GM23338 (cell line): Measurements from ENCODE around the gene SARS1. TPM values are rescaled to one million over a fixed set of nuclear protein-coding genes. Genes with fewer than 3 reads are reported as not detected.

Experiments used
- ATAC-seq: fragments of 200-7000 bp; cut with Tn5 transposase; 3 replicates; pipeline ENCODE4 v1.9.1; 2020
- DNase-seq: peaks from one replicate; pipeline ENCODE4 v3.0.0-alpha.2; 2015; ENCODE audit warnings: low spot score
- H2AFZ ChIP-seq: fragments of 200-600 bp; sonication (generic); 2 replicates; pipeline ENCODE4 v1.8.0; 2016; ENCODE audit warnings: antibody characterized with exemption, mild to moderate bottlenecking, moderate library complexity
- H3F3A ChIP-seq: fragments of 200-600 bp; sonication (generic); replicated peaks from 2 replicates; pipeline ENCODE4 v1.8.0; 2017; ENCODE audit warnings: antibody characterized with exemption, mixed run types, low read depth
- H3K27ac ChIP-seq: fragments of 200-600 bp; sonication (generic); 2 replicates; pipeline ENCODE4 v1.6.1; 2016; ENCODE audit warnings: low read depth
- H3K27me3 ChIP-seq: fragments of 200-600 bp; sonication (generic); 2 replicates; pipeline ENCODE4 v1.8.0; 2016; ENCODE audit warnings: mild to moderate bottlenecking, mixed run types, moderate library complexity; ENCODE audit not compliant: insufficient read depth
- H3K36me3 ChIP-seq: fragments of 200-600 bp; sonication (generic); 2 replicates; pipeline ENCODE4 v1.8.0; 2016; ENCODE audit warnings: mild to moderate bottlenecking; ENCODE audit not compliant: insufficient read depth
- H3K4me1 ChIP-seq: fragments of 200-600 bp; sonication (generic); 2 replicates; pipeline ENCODE4 v1.8.0; 2016; ENCODE audit warnings: mild to moderate bottlenecking, moderate library complexity; ENCODE audit not compliant: insufficient read depth
- H3K4me2 ChIP-seq: fragments of 200-600 bp; sonication (generic); 2 replicates; pipeline ENCODE4 v1.7.1; 2017; ENCODE audit warnings: mixed run types
- H3K4me3 ChIP-seq: fragments of 200-600 bp; sonication (generic); 2 replicates; pipeline ENCODE4 v1.6.1; 2016; ENCODE audit warnings: mixed run types
- H3K79me2 ChIP-seq: fragments of 200-600 bp; sonication (generic); replicated peaks from 2 replicates; pipeline ENCODE4 v1.8.0; 2017; ENCODE audit warnings: mild to moderate bottlenecking; ENCODE audit not compliant: insufficient read depth
- H3K9me2 ChIP-seq: fragments of 200-600 bp; sonication (generic); 2 replicates; pipeline ENCODE4 v1.8.0; 2017; ENCODE audit not compliant: insufficient read depth
- H4K20me1 ChIP-seq: fragments of 200-600 bp; sonication (generic); replicated peaks from 2 replicates; pipeline ENCODE4 v1.8.0; 2017; ENCODE audit warnings: mild to moderate bottlenecking; ENCODE audit not compliant: insufficient read depth
- H3K27ac Mint-ChIP-seq: 2 replicates; pipeline ENCODE4 v1.8.0; 2020; ENCODE audit warnings: inconsistent platforms, mild to moderate bottlenecking, moderate library complexity, mixed read lengths
- H3K27me3 Mint-ChIP-seq: 3 replicates; pipeline ENCODE4 v1.8.0; 2022; ENCODE audit warnings: low read depth, mild to moderate bottlenecking, moderate library complexity, mixed read lengths, inconsistent platforms; ENCODE audit not compliant: insufficient read depth, poor library complexity
- H3K36me3 Mint-ChIP-seq: 3 replicates; pipeline ENCODE4 v1.8.0; 2021; ENCODE audit warnings: low read depth, mild to moderate bottlenecking, inconsistent platforms, moderate library complexity, mixed read lengths
- H3K4me1 Mint-ChIP-seq: 3 replicates; pipeline ENCODE4 v1.8.0; 2020; ENCODE audit warnings: mild to moderate bottlenecking, inconsistent platforms, mixed read lengths
- H3K4me3 Mint-ChIP-seq: 3 replicates; pipeline ENCODE4 v1.8.0; 2021; ENCODE audit warnings: moderate library complexity, mild to moderate bottlenecking, inconsistent platforms, mixed read lengths
- H3K9me3 Mint-ChIP-seq: 3 replicates; pipeline ENCODE4 v1.8.0; 2020; ENCODE audit warnings: moderate library complexity, mild to moderate bottlenecking, inconsistent platforms, mixed read lengths
- CTCF ChIP-seq, 2 experiments: fragments of 200-600 bp in 1 of 2; sonication (generic) in 1 of 2; conservative IDR thresholded peaks; 2 replicates each; pipeline versions ENCODE4 v1.5.1 to v1.6.1; 2016 to 2017; ENCODE audit warnings: antibody characterized with exemption in 2 of 2, low read depth in 2 of 2, mild to moderate bottlenecking in 2 of 2, moderate library complexity in 1 of 2
- ETS1 ChIP-seq: IDR thresholded peaks from 2 replicates; pipeline ENCODE4 v1.6.1; 2016; ENCODE audit warnings: antibody characterized with exemption
- EZH2 ChIP-seq: fragments of 200-600 bp; sonication (generic); IDR thresholded peaks from one replicate; pipeline ENCODE4 v1.8.0; 2017; ENCODE audit warnings: antibody characterized with exemption, mild to moderate bottlenecking, low read depth; ENCODE audit not compliant: unreplicated experiment
- EZH2phosphoT487 ChIP-seq: fragments of 200-600 bp; sonication (generic); IDR thresholded peaks from one replicate; pipeline ENCODE4 v1.8.1; 2018; ENCODE audit warnings: antibody characterized with exemption; ENCODE audit not compliant: unreplicated experiment
- JUNB ChIP-seq: IDR thresholded peaks from one replicate; pipeline ENCODE4 v1.6.1; 2016; ENCODE audit warnings: antibody characterized with exemption; ENCODE audit not compliant: unreplicated experiment
- NANOG ChIP-seq: IDR thresholded peaks from 2 replicates; pipeline ENCODE4 v1.6.1; 2016; ENCODE audit warnings: antibody characterized with exemption, borderline replicate concordance
- POLR2AphosphoS5 ChIP-seq: IDR thresholded peaks from 2 replicates; pipeline ENCODE4 v1.6.1; 2016; ENCODE audit warnings: antibody characterized with exemption, low read depth
- STAT1 ChIP-seq: IDR thresholded peaks from one replicate; pipeline ENCODE4 v1.6.1; 2016; ENCODE audit warnings: antibody characterized with exemption; ENCODE audit not compliant: unreplicated experiment
- ZNF114 ChIP-seq: fragments of 250-450 bp; sonication (Bioruptor Pico); IDR thresholded peaks from 2 replicates; pipeline ENCODE4 v1.5.0; 2020; ENCODE audit warnings: mild to moderate bottlenecking, moderate library complexity
- ZNF331 ChIP-seq: fragments of 250-450 bp; sonication (Bioruptor Pico); IDR thresholded peaks from 2 replicates; pipeline ENCODE4 v1.5.0; 2020; ENCODE audit warnings: low read depth, mild to moderate bottlenecking, moderate library complexity
- ZNF462 ChIP-seq: fragments of 250-450 bp; sonication (Bioruptor Pico); IDR thresholded peaks from 2 replicates; pipeline ENCODE4 v1.5.0; 2020; ENCODE audit warnings: mild to moderate bottlenecking, moderate library complexity
- polyA plus RNA-seq: library from polyadenylated mRNA; unstranded; fragments of >200 nt; fragmentation: Nextera tagmentation; extraction: Ambion mirVana; gene quantifications from 2 replicates; pipeline ENCODE4 v1.2.1, GENCODE V29; 2016
- total RNA-seq: library from RNA; depleted of rRNA; stranded (reverse); fragments of >200 nt; shearing (Covaris generic); gene quantifications from 2 replicates; pipeline ENCODE4 v1.2.3, GENCODE V29; 2014

SARS1 gene
- total and polyA plus RNA-seq, 2 experiments from 2014 or later: 141 to 166 TPM

- H3K4me1 ChIP-seq: no peaks in the 10 kb centered on the region
- H3K79me2 ChIP-seq: no peaks in the 10 kb centered on the region
- peak overlapping the region; percentile 80 for H2AFZ ChIP-seq
- H3K4me3 ChIP-seq: no peak overlapping the region
- TF ChIP-seq NANOG (no peak), JUNB (no peak), ZNF114 (no peak), CTCF (conservative IDR thresholded peaks at IDR 0.05; ENCODE audit: low read depth in 2 of 2) (peak; percentile 95 to 96)
- H3K4me2 ChIP-seq: no peak overlapping the region
- H3K9me3 Mint-ChIP-seq: no peaks in the 10 kb centered on the region
- no peaks in the 10 kb centered on the region for H4K20me1 ChIP-seq
- H3K4me3 Mint-ChIP-seq: no peak overlapping the region
- no peak overlapping the region for H3K27ac ChIP-seq
- H3K27ac Mint-ChIP-seq: peak overlapping the region; percentile 60; the same call in 1 of the 2 replicates
- no peaks in the 10 kb centered on the region for H3K36me3 ChIP-seq
- H3K27me3 Mint-ChIP-seq: peaks cover 7% of the 10 kb centered on the region
- no peaks in the 10 kb centered on the region for H3K36me3 Mint-ChIP-seq
- H3K4me1 Mint-ChIP-seq: peaks cover 15% of the 10 kb centered on the region
- peak; percentile 89 for ATAC-seq
- no peaks in the 10 kb centered on the region for H3F3A ChIP-seq
- no peaks in the 10 kb centered on the region for H3K27me3 ChIP-seq
- H3K9me2 ChIP-seq: no peaks in the 10 kb centered on the region
- DNase-seq: peak; percentile 90
Observed at GRCh38 chr1:109201123-109201703, 12.5 kb upstream of the SARS1 start.

- TF ChIP-seq EZH2 (no peak), ZNF331 (CRISPR knock-in tag) (no peak), ZNF462 (CRISPR knock-in tag) (no peak), CTCF (conservative IDR thresholded peaks at IDR 0.05; ENCODE audit: low read depth in 2 of 2) (no peak), POLR2AphosphoS5 (no peak), STAT1 (no peak), ETS1 (no peak), EZH2phosphoT487 (no peak)
- Mint-ChIP-seq H3K4me1 (peaks cover 6% of the 10 kb centered on the region; the same call in 2 of the 3 replicates), H3K27me3 (peaks cover 7% of the 10 kb centered on the region), H3K4me3 (no peak overlapping the region), H3K36me3 (no peaks in the 10 kb centered on the region), H3K9me3 (no peaks in the 10 kb centered on the region), H3K27ac (no peak overlapping the region)
- H3K9me2 ChIP-seq: no peaks in the 10 kb centered on the region
- DNase-seq (no peak), ATAC-seq (no peak)
- H3K79me2 ChIP-seq: no peaks in the 10 kb centered on the region
- H3F3A ChIP-seq: no peaks in the 10 kb centered on the region
- H3K27ac ChIP-seq: no peak overlapping the region
- H3K27me3 ChIP-seq: no peaks in the 10 kb centered on the region
- H3K36me3 ChIP-seq: no peaks in the 10 kb centered on the region
- no peak overlapping the region for H3K4me2 ChIP-seq
- H2AFZ ChIP-seq: no peak overlapping the region
- no peaks in the 10 kb centered on the region for H4K20me1 ChIP-seq
- no peaks in the 10 kb centered on the region for H3K4me1 ChIP-seq
- no peak overlapping the region for H3K4me3 ChIP-seq
Observed at GRCh38 chr1:109204484-109204883, 9.2 kb upstream of the SARS1 start.
